Astrocyte of the cerebellum (primary cell): ENCODE data around the gene TMEM80.
A peak's percentile ranks its signal among the peaks of the same experiment; 100 is the strongest.

Source experiments
- DNase-seq: peaks from one replicate; pipeline ENCODE4 v3.0.0-alpha.2; 2011; ENCODE audit warnings: low read depth
- H3K4me3 ChIP-seq: 2 replicates; pipeline ENCODE4 v1.5.1; 2011; ENCODE audit warnings: mild to moderate bottlenecking, low read depth, low read length, moderate library complexity
- CTCF ChIP-seq: IDR thresholded peaks from 2 replicates; pipeline ENCODE4 v1.5.1; 2012; ENCODE audit warnings: low read length, low read depth, moderate library complexity, mild to moderate bottlenecking; ENCODE audit errors: missing control alignments
- in situ Hi-C: cut with HindIII; loops from 2 replicates; pipeline ENCODE4 v1.10.0; 2017; ENCODE audit warnings: low sequenced_read_pairs

Gene TMEM80

GRCh38 chr11:662689-663274, 32.8 kb upstream of the TMEM80 start:
- no peak overlapping the region for H3K4me3 ChIP-seq
- peak; percentile 68 for TF ChIP-seq CTCF

DNA sequence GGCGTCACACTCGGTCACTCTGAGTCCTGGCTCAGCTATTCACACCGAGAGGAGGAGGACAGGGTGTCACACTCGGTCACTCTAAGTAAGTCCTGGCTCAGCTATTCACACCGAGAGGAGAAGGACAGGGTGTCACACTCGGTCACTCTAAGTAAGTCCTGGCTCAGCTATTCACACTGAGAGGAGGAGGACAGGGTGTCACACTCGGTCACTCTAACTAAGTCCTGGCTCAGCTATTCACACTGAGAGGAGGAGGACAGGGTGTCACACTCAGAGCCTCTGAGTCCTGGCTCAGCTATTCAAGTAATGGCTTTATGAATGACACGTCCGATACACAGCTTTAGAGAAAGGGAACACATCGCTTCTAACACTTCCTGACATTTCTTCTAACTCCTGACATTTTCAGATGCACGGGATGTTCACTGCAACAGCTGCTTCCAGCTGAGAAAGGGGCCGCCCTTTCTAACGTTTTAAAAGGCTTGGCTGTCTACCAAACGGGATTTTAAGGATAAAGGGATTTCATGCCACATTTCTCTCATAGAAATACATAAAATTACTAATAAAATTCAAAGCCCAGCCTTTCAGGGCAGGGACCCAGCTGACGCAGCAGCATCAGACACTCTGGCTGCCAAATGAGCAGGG, 30.4 kb upstream of the TMEM80 start:
- H3K4me3 ChIP-seq = no peak overlapping the region
- in situ Hi-C loops = loop anchor here (25.0 kb wide), 1 partner anchor 97 kb away; no protein-coding TSS in a partner anchor
- no peak for TF ChIP-seq CTCF
- DNase-seq = no peak

More at GRCh38 chr11:662689-663274, 32.8 kb upstream of the TMEM80 start:
- in situ Hi-C loops = loop anchor here (25.0 kb wide), 1 partner anchor 100 kb away; no protein-coding TSS in a partner anchor
- peak; percentile 18 for DNase-seq

GRCh38 chr11:665704-666281, 29.8 kb upstream of the TMEM80 start:
- no peak for TF ChIP-seq CTCF
- DNase-seq = no peak
- no peak overlapping the region for H3K4me3 ChIP-seq
- in situ Hi-C loops = loop anchor here (25.0 kb wide), 1 partner anchor 97 kb away; no protein-coding TSS in a partner anchor

DNA sequence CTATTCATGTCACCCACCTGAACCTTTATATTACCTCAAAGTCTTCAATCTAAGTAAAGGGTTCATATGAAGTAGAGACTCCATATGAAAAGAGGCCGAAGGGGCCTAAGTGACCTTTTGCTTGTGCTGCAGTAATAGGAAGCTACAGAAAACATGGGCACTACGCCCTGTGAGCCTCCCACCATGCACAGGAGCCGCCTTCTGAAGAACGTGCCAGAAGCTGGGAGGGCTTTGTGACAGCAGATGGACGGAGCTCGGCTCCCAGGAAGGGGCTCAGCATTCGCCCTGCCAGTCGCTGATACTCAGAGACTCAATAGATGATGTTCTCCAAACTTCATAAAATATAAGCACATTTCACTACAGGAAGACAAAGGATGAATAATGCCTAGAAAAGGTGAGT, 21.8 kb upstream of the TMEM80 start:
- DNase-seq = no peak
- no peak for TF ChIP-seq CTCF
- H3K4me3 ChIP-seq = no peak overlapping the region
- in situ Hi-C loops = loop anchor here (25.0 kb wide), 1 partner anchor 88 kb away; no protein-coding TSS in a partner anchor

DNA sequence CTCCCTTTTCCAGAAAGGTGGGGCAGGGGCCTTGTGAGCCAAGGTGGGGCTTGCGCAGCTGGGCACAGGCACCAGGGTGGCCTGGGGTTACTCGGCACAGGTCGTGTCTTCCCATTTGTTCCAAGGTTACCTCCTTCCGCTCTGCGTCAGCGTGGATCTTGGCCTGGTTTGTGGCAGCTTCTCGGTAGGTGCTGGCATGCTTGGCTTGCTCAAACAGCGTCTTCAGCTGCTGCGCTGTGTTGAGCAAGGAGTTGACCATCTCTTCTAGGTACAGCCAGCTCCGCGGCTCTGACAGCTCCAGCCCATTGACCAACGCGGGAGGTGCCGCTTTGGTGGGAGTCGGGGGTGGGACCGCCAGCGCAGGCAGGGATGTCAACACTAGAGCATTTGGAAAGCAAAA, 21.2 kb upstream of the TMEM80 start:
- no peak overlapping the region for H3K4me3 ChIP-seq
- in situ Hi-C loops = loop anchor here (25.0 kb wide), 1 partner anchor 88 kb away; no protein-coding TSS in a partner anchor
- no peak for TF ChIP-seq CTCF
- no peak for DNase-seq

DNA sequence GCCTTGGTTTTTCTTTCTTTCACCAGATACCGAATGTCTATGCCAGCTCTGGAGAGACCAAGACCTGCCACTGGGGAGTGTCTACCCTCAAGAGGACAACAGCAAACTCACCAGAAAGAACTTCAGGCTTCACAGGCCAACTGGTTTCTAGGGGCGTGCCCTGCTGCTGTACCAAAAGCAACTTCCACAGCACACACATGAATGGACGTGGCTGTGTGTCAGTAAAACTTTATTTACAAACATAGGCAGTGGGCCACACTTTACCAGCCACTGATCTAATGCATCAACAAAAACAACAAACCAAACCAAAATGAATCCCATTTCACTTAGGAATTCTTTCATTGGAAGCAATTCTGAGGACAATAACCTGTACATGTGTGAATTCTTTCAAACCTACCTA, 17.3 kb upstream of the TMEM80 start:
- no peak for TF ChIP-seq CTCF
- DNase-seq = no peak
- in situ Hi-C loops = no loop called here
- H3K4me3 ChIP-seq = no peak overlapping the region
